Mucosa of rectum (tissue), 2 donors: ENCODE data around the gene NEIL3.
"Not testable (repeated sequence)": the region's sequence is repeated elsewhere in the genome, so short reads cannot be mapped to it uniquely, and the experiment has no call there.

Experiments used
- H3K27ac ChIP-seq, 2 donors: one replicate each; pipeline ENCODE4 v1.7.0; 2013; ENCODE audit warnings: inconsistent platforms in 2 of 2, low read depth in 2 of 2, low read length in 2 of 2
- H3K27me3 ChIP-seq, 2 donors: one replicate each; pipeline ENCODE4 v1.7.0; 2013; ENCODE audit warnings: low read length in 2 of 2; ENCODE audit not compliant: control insufficient read depth in 2 of 2, insufficient read depth in 2 of 2
- H3K36me3 ChIP-seq, 2 donors: one replicate each; pipeline ENCODE4 v1.7.0; 2013; ENCODE audit warnings: low read length in 2 of 2; ENCODE audit not compliant: control insufficient read depth in 2 of 2, insufficient read depth in 2 of 2
- H3K4me1 ChIP-seq, 2 donors: one replicate each; pipeline ENCODE4 v1.7.0; 2013; ENCODE audit warnings: low read length in 2 of 2, mild to moderate bottlenecking in 1 of 2; ENCODE audit not compliant: control insufficient read depth in 2 of 2, insufficient read depth in 2 of 2
- H3K4me3 ChIP-seq, 2 donors: one replicate each; pipeline ENCODE4 v1.7.0; 2013; ENCODE audit warnings: low read length in 2 of 2
- H3K9ac ChIP-seq, 2 donors: one replicate each; pipeline ENCODE4 v1.7.0; 2013; ENCODE audit warnings: low read length in 2 of 2, low read depth in 1 of 2, mild to moderate bottlenecking in 1 of 2
- H3K9me3 ChIP-seq, 2 donors: one replicate each; pipeline ENCODE4 v1.7.0; 2013; ENCODE audit warnings: low read length in 2 of 2; ENCODE audit not compliant: control insufficient read depth in 2 of 2
- donor health status: healthy.
- donor health status: Normal muscosa, but diverticular disease.

The NEIL3 gene

GRCh38 chr4:177301126-177301639 is 8.5 kb upstream of the NEIL3 start:
- Histone ChIP-seq H3K4me1 (no peaks in the 10 kb centered on the region), H3K4me3 (no peak overlapping the region), H3K27ac (no peak overlapping the region), H3K36me3 (no peaks in the 10 kb centered on the region), H3K9me3 (no peaks in the 10 kb centered on the region), H3K9ac (no peak overlapping the region), H3K27me3 (no peaks in the 10 kb centered on the region)

- no peaks in the 10 kb centered on the region for H3K9me3 ChIP-seq
- no peaks in the 10 kb centered on the region for H3K4me1 ChIP-seq
- no peak overlapping the region for H3K4me3 ChIP-seq
- H3K36me3 ChIP-seq, result no peaks in the 10 kb centered on the region
- H3K9ac ChIP-seq, result no peak overlapping the region
- no peak overlapping the region for H3K27ac ChIP-seq
- H3K27me3 ChIP-seq, result no peaks in the 10 kb centered on the region
These were observed 7.1 kb upstream of the NEIL3 start for GRCh38 chr4:177302371-177303100.

- no peaks in the 10 kb centered on the region for H3K27me3 ChIP-seq
- H3K36me3 ChIP-seq, result no peaks in the 10 kb centered on the region
- H3K9ac ChIP-seq, result no peak overlapping the region
- no peak overlapping the region for H3K27ac ChIP-seq
- H3K4me3 ChIP-seq, result no peak overlapping the region
- no peaks in the 10 kb centered on the region for H3K9me3 ChIP-seq
- H3K4me1 ChIP-seq, result no peaks in the 10 kb centered on the region
These were observed 5.6 kb upstream of the NEIL3 start for GRCh38 chr4:177304094-177304493.

- H3K4me1 ChIP-seq, H3K4me3 ChIP-seq, H3K9me3 ChIP-seq, H3K36me3 ChIP-seq, H3K27ac ChIP-seq, H3K27me3 ChIP-seq, H3K9ac ChIP-seq: not testable (repeated sequence)
These were observed 4.8 kb upstream of the NEIL3 start for GRCh38 chr4:177304864-177305263.

GRCh38 chr4:177308125-177308524 is 1.5 kb upstream of the NEIL3 start:
- Histone ChIP-seq H3K9ac (no peak overlapping the region), H3K9me3 (no peaks in the 10 kb centered on the region), H3K4me3 (no peak overlapping the region), H3K36me3 (no peaks in the 10 kb centered on the region), H3K27me3 (no peaks in the 10 kb centered on the region), H3K4me1 (peaks cover 2 to 6% of the 10 kb centered on the region in 2 donors), H3K27ac (no peak overlapping the region)

- Histone ChIP-seq H3K36me3 (no peaks in the 10 kb centered on the region), H3K4me3 (peak overlapping the region; percentile 82 to 85), H3K9me3 (no peaks in the 10 kb centered on the region), H3K27ac (peak overlapping the region in 1 of 2 donors; percentile 32), H3K9ac (peak overlapping the region; percentile 57 to 70), H3K4me1 (peaks cover 2 to 6% of the 10 kb centered on the region in 2 donors), H3K27me3 (no peaks in the 10 kb centered on the region)
These were observed 690 bp upstream of the NEIL3 start for GRCh38 chr4:177308847-177309521.

GRCh38 chr4:177311589-177311988 is 1.9 kb downstream of the NEIL3 start:
- Histone ChIP-seq H3K9me3 (no peaks in the 10 kb centered on the region), H3K27ac (no peak overlapping the region), H3K27me3 (no peaks in the 10 kb centered on the region), H3K4me3 (no peak overlapping the region), H3K4me1 (peaks cover 2 to 6% of the 10 kb centered on the region in 2 donors), H3K9ac (no peak overlapping the region), H3K36me3 (no peaks in the 10 kb centered on the region)

GRCh38 chr4:177313263-177313662 is 3.6 kb downstream of the NEIL3 start:
- no peaks in the 10 kb centered on the region for H3K27me3 ChIP-seq
- H3K9me3 ChIP-seq, result no peaks in the 10 kb centered on the region
- no peak overlapping the region for H3K9ac ChIP-seq
- H3K4me1 ChIP-seq, result peaks cover 2 to 6% of the 10 kb centered on the region in 2 donors
- no peak overlapping the region for H3K27ac ChIP-seq
- H3K4me3 ChIP-seq, result no peak overlapping the region
- no peaks in the 10 kb centered on the region for H3K36me3 ChIP-seq

- no peak overlapping the region for H3K27ac ChIP-seq
- no peaks in the 10 kb centered on the region for H3K36me3 ChIP-seq
- H3K27me3 ChIP-seq, result no peaks in the 10 kb centered on the region
- H3K4me1 ChIP-seq, result no peaks in the 10 kb centered on the region
- no peaks in the 10 kb centered on the region for H3K9me3 ChIP-seq
- H3K9ac ChIP-seq, result peak overlapping the region in 1 of 2 donors; percentile 14
- peak overlapping the region in 1 of 2 donors; percentile 16 for H3K4me3 ChIP-seq
These were observed 6.2 kb downstream of the NEIL3 start for GRCh38 chr4:177315767-177316464.

- H3K9me3 ChIP-seq, result no peaks in the 10 kb centered on the region
- H3K36me3 ChIP-seq, result no peaks in the 10 kb centered on the region
- no peak overlapping the region for H3K9ac ChIP-seq
- H3K4me1 ChIP-seq, result no peaks in the 10 kb centered on the region
- no peak overlapping the region for H3K4me3 ChIP-seq
- no peak overlapping the region for H3K27ac ChIP-seq
- H3K27me3 ChIP-seq, result no peaks in the 10 kb centered on the region
These were observed 11.0 kb downstream of the NEIL3 start for GRCh38 chr4:177320721-177321120.
